ENCODE data around the gene APBA2. TPM values are rescaled to one million over a fixed set of nuclear protein-coding genes. Genes with fewer than 3 reads are reported as not detected.

APBA2 gene
- total and polyA plus RNA-seq, 10 of the 15 experiments (the other 5 are each of a cell fraction or from before 2014, with no cell fraction given): 0.06 to 0.26 (median 0.07) TPM; not detected in 7

- no peak for TF ChIP-seq BCL3 (IDR thresholded peaks at IDR 0.05; ENCODE audit: borderline replicate concordance, insufficient read depth, low read depth, low read length, poor library complexity, severe bottlenecking)
- no peak for TF ChIP-seq RUNX3 (IDR thresholded peaks at IDR 0.05; ENCODE audit: low read length)
- TF ChIP-seq SMAD5 (IDR thresholded peaks at IDR 0.05; ENCODE audit: low read depth): no peak
- TF ChIP-seq ZBTB11 (CRISPR knock-in tag; IDR thresholded peaks at IDR 0.05): no peak
- TF ChIP-seq CHD1 (IDR thresholded peaks at IDR 0.05; ENCODE audit: low read depth, low read length): no peak
- TF ChIP-seq NFYB (IDR thresholded peaks at IDR 0.05; ENCODE audit: insufficient read depth, low read depth, low read length): no peak
- TF ChIP-seq SPI1 (IDR thresholded peaks at IDR 0.05; ENCODE audit: borderline replicate concordance, insufficient read depth, low read depth, low read length): no peak
- TF ChIP-seq RELB (IDR thresholded peaks at IDR 0.05; ENCODE audit: low read depth): no peak
- no peak for TF ChIP-seq MYC (IDR thresholded peaks at IDR 0.05; ENCODE audit: insufficient read depth, insufficient read length, insufficient replicate concordance, low read length, severe bottlenecking)
Measured at GRCh38 chr15:29057856-29058255, 172.1 kb downstream of the APBA2 start (continued).
